ENCODE results near the gene SWAP70. TPM values are rescaled to one million over a fixed set of nuclear protein-coding genes. Genes with fewer than 3 reads are reported as not detected.

Gene SWAP70
- total and polyA plus RNA-seq, 9 of the 15 experiments (the other 6 are each of a cell fraction or from before 2014, with no cell fraction given), result 1.7 to 4.9 (median 3.9) TPM

- TF ChIP-seq SMAD2 (IDR thresholded peaks at IDR 0.05; ENCODE audit: low read depth, low read length), result no peak
- no peak for TF ChIP-seq TAF1 (IDR thresholded peaks at IDR 0.05; ENCODE audit: control insufficient read depth, extremely low read depth, insufficient read depth, low read length, severe bottlenecking)
- TF ChIP-seq ZBTB40 (IDR thresholded peaks at IDR 0.05), result no peak
- TF ChIP-seq ZBTB40 (CRISPR knock-in tag; IDR thresholded peaks at IDR 0.05), result no peak
- TF ChIP-seq MXD1 (CRISPR knock-in tag; IDR thresholded peaks at IDR 0.05; ENCODE audit: borderline replicate concordance, poor library complexity, severe bottlenecking), result no peak
- TF ChIP-seq E2F6 (IDR thresholded peaks at IDR 0.05; ENCODE audit: borderline replicate concordance in 1 of 2, extremely low read depth in 1 of 2, insufficient read depth in 1 of 2, insufficient read length in 1 of 2, low read depth in 1 of 2, low read length in 1 of 2, poor library complexity in 1 of 2, severe bottlenecking in 1 of 2), result peak in 1 of 2 experiments; percentile 93
- TF ChIP-seq KLF13 (tag; IDR thresholded peaks at IDR 0.05; ENCODE audit: borderline replicate concordance, low read depth), result no peak
- TF ChIP-seq NCOA6 (IDR thresholded peaks at IDR 0.05), result peak; percentile 82
- 0 out of 2 replicates have a peak, but pooled peaks have one; percentile 19 for TF ChIP-seq SMC3 (conservative IDR thresholded peaks at IDR 0.05; ENCODE audit: insufficient read depth, low read depth, low read length)
- TF ChIP-seq USF1 (CRISPR knock-in tag; IDR thresholded peaks at IDR 0.05), result no peak
- no peak for TF ChIP-seq PTTG1 (tag; IDR thresholded peaks at IDR 0.05; ENCODE audit: low read depth)
- TF ChIP-seq KAT7 (CRISPR knock-in tag; IDR thresholded peaks at IDR 0.05; ENCODE audit: borderline replicate concordance), result no peak
- TF ChIP-seq ZC3H11A (IDR thresholded peaks at IDR 0.05; ENCODE audit: low read depth, low read length), result no peak
- TF ChIP-seq ARID2 (IDR thresholded peaks at IDR 0.05), result no peak
Measured at GRCh38 chr11:9758637-9759518, 95.0 kb downstream of the SWAP70 start (continued).

Measured in K562 (cell line).